ENCODE measurements around the gene DMC1. TPM values are rescaled to one million over a fixed set of nuclear protein-coding genes. Genes with fewer than 3 reads are reported as not detected.

Gene DMC1
- total and polyA plus RNA-seq, 2 donors (not counting 3 experiments of a cell fraction or from before 2014, with no cell fraction given) = 0.22 to 0.91 TPM

DNA sequence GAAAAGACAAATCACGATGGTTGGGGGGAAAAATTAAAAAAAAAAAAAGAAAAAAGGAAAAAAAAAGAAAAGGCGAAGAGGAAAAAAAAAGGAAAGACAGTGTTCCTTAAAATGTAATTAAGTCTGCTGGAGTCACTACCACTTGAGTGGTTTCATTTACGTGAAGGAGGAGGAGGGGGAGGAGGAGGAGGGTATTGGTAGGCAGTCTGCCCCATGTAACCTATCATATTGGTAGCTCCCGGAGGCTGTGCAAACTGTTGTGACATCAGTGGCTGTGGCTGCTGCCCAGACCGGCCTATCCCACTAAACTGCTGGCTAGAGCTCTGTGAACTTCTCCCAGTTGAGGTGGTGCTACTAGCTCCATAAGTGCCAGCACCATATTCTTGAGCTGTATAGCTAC, 84.2 kb downstream of the DMC1 start:
- dilution Hi-C loops (cut with MboI; ENCODE audit: extremely low pct_ligation_motif_present, low sequenced_read_pairs) (no loop called here), intact Hi-C loops (cut with micrococcal nuclease) (no loop called here)
- H3K9me3 ChIP-seq (replicated peaks; ENCODE audit: control insufficient read depth, insufficient read depth, low read length) = no peaks in the 10 kb centered on the region
- H3K36me3 ChIP-seq (ENCODE audit: control insufficient read depth in 2 of 2, extremely low read depth in 1 of 2, insufficient read depth in 2 of 2, low read length in 2 of 2) = peaks cover 66 to 82% of the 10 kb centered on the region in 2 experiments
- no peaks in the 10 kb centered on the region for H3K4me1 ChIP-seq (ENCODE audit: control insufficient read depth, extremely low read depth, insufficient read depth, low read length)
- POLR2A ChIA-PET = interaction anchor here (1.2 kb wide), 1 partner anchor 9 kb away, joined by 3 read pairs; no protein-coding TSS in a partner anchor
- DNase-seq (ENCODE audit: low read depth, low spot score) (no peak), FAIRE-seq (no peak)
- no peak overlapping the region for H3K27ac ChIP-seq (ENCODE audit: insufficient read depth, low read depth, low read length)
- no peak overlapping the region for H3K4me3 ChIP-seq (replicated peaks in 1 of 3; ENCODE audit: insufficient read depth in 1 of 3, low read depth in 1 of 3, low read length in 3 of 3)
- H3K9me1 ChIP-seq (replicated peaks; ENCODE audit: control insufficient read depth, extremely low read depth, insufficient read depth, low read length) = no peaks in the 10 kb centered on the region
- peaks cover 3% of the 10 kb centered on the region for H4K20me1 ChIP-seq (replicated peaks; ENCODE audit: control insufficient read depth, extremely low read depth, insufficient read depth, low read length)
- TF ChIP-seq FOS (IDR thresholded peaks at IDR 0.05; ENCODE audit: borderline replicate concordance, insufficient read depth, low read length) (no peak), MYC (IDR thresholded peaks at IDR 0.05; ENCODE audit: low read depth, low read length) (no peak), EZH2 (IDR thresholded peaks at IDR 0.05; ENCODE audit: borderline replicate concordance, low read depth, low read length, severe bottlenecking) (no peak), POLR2AphosphoS5 (IDR thresholded peaks at IDR 0.05; ENCODE audit: insufficient read depth, low read depth, low read length) (no peak), JUN (IDR thresholded peaks at IDR 0.05; ENCODE audit: borderline replicate concordance, insufficient read depth, insufficient read length, low read depth) (no peak), GATA2 (IDR thresholded peaks at IDR 0.05; ENCODE audit: insufficient read depth, insufficient read length, low read depth, low read length) (no peak), POLR2A (IDR thresholded peaks at IDR 0.05; ENCODE audit: low read depth, low read length) (no peak)
- TF ChIP-seq, protein P1, sequence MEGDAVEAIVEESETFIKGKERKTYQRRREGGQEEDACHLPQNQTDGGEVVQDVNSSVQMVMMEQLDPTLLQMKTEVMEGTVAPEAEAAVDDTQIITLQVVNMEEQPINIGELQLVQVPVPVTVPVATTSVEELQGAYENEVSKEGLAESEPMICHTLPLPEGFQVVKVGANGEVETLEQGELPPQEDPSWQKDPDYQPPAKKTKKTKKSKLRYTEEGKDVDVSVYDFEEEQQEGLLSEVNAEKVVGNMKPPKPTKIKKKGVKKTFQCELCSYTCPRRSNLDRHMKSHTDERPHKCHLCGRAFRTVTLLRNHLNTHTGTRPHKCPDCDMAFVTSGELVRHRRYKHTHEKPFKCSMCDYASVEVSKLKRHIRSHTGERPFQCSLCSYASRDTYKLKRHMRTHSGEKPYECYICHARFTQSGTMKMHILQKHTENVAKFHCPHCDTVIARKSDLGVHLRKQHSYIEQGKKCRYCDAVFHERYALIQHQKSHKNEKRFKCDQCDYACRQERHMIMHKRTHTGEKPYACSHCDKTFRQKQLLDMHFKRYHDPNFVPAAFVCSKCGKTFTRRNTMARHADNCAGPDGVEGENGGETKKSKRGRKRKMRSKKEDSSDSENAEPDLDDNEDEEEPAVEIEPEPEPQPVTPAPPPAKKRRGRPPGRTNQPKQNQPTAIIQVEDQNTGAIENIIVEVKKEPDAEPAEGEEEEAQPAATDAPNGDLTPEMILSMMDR (IDR thresholded peaks at IDR 0.05; ENCODE audit: extremely low read depth in 1 of 2, insufficient read depth in 1 of 2, low read depth in 1 of 2, low read length in 2 of 2) = no peak
- TF ChIP-seq, protein P2, sequence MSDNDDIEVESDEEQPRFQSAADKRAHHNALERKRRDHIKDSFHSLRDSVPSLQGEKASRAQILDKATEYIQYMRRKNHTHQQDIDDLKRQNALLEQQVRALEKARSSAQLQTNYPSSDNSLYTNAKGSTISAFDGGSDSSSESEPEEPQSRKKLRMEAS (IDR thresholded peaks at IDR 0.05; ENCODE audit: insufficient read depth, insufficient read length) = no peak
- H2AFZ ChIP-seq (ENCODE audit: low read depth, low read length) = no peak overlapping the region
- TSS peak; percentile 13 for BruUV-seq (replicated peaks)
- no peaks in the 10 kb centered on the region for H3K27me3 ChIP-seq (ENCODE audit: control insufficient read depth in 2 of 2, insufficient read depth in 2 of 2, low read length in 2 of 2)
- no peak overlapping the region for H3K4me2 ChIP-seq (ENCODE audit: insufficient read depth, low read length)
- H3K9ac ChIP-seq (replicated peaks; ENCODE audit: extremely low read depth, insufficient read depth, low read length) = no peak overlapping the region
- CTCF ChIA-PET = interaction anchor here (1.6 kb wide), 1 partner anchor 10 kb away, joined by 9 read pairs; no protein-coding TSS in a partner anchor
- peaks cover 18% of the 10 kb centered on the region for H3K79me2 ChIP-seq (ENCODE audit: control insufficient read depth, insufficient read depth, low read length)

Data from endothelial cell of umbilical vein (primary cell).